HG02798 (cell line): ENCODE results near the gene WHAMM.
"Not testable (repeated sequence)": the region's sequence is repeated elsewhere in the genome, so short reads cannot be mapped to it uniquely, and the experiment has no call there.

Experiments
- ATAC-seq: cut with Tn5 transposase; IDR thresholded peaks from one replicate; pipeline ENCODE4 v1.9.1; 2021; ENCODE audit warnings: mild to moderate bottlenecking; ENCODE audit not compliant: unreplicated experiment, poor library complexity

WHAMM gene, protein sequence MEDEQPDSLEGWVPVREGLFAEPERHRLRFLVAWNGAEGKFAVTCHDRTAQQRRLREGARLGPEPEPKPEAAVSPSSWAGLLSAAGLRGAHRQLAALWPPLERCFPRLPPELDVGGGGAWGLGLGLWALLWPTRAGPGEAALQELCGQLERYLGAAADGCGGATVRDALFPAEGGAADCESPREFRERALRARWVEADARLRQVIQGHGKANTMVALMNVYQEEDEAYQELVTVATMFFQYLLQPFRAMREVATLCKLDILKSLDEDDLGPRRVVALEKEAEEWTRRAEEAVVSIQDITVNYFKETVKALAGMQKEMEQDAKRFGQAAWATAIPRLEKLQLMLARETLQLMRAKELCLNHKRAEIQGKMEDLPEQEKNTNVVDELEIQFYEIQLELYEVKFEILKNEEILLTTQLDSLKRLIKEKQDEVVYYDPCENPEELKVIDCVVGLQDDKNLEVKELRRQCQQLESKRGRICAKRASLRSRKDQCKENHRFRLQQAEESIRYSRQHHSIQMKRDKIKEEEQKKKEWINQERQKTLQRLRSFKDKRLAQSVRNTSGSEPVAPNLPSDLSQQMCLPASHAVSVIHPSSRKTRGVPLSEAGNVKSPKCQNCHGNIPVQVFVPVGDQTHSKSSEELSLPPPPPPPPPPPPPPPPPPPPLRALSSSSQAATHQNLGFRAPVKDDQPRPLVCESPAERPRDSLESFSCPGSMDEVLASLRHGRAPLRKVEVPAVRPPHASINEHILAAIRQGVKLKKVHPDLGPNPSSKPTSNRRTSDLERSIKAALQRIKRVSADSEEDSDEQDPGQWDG

DNA sequence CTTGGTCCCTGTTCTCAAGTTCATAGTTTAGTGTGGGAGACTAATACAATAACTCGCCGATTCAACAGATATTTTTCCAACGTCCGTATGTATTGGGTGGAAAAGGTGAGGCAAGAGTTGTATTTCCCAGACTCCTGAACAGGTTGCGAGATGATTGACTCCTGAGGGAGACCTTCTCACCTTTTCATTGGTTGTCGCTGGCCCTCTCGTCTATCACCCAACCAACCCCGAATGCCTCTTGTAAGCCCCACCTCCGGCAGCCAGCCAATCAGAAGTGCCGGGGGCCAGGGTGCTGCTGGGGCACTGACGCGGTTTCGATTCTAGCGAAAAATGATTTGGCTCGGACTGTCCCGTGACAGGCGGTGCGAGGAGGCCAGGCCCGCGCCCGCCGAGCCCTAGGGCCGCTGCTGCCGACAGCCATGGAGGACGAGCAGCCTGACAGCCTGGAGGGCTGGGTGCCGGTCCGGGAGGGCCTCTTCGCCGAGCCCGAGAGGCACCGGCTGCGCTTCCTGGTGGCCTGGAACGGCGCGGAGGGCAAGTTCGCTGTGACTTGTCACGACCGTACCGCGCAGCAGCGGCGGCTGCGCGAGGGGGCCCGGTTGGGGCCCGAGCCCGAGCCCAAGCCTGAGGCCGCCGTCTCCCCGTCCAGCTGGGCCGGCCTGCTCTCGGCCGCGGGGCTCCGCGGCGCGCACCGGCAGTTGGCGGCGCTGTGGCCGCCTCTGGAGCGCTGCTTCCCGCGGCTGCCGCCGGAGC is at the start of gene WHAMM:
TSS of gene WHAMM (plus strand) at position 321 of the 753 bp plus-strand sequence. CDS start at position 420, 99 bp downstream.
- ATAC-seq, result peak; percentile 93

DNA sequence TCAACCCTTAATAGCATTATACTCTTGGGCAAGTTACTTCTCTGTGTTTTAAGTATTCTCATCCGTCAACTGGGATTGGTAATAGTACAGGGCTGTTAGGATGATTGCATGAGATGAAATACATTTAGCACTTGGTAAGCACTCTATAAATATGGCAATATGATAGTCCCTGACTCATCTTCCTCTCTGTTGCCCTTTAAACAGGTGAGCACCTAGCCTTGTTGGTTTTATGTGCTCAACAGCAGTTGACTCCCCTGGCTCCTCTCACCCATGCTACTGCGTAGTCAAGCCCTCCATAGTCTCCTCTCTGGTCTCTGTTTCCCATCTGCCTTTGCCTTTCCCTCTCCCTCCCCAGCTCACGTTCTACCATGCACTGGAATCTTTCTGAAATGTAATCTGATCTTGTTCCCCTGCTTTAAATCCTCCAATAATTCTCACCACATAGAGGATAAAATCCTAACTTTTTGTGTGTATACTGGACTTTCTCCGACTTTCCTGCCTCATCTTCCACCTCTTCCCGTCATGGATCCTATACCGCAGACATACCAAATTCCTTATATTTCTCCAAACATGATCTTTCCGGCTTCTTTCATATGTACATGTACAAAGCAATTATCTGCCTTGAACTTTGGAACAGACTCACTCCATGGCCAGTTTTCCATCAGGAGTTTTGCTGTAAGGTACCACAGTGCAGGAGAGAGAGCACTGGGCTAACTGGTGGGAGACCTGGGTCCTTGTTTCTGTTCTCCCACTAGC is 45.9 kb upstream of the WHAMM start:
- ATAC-seq, result no peak

DNA sequence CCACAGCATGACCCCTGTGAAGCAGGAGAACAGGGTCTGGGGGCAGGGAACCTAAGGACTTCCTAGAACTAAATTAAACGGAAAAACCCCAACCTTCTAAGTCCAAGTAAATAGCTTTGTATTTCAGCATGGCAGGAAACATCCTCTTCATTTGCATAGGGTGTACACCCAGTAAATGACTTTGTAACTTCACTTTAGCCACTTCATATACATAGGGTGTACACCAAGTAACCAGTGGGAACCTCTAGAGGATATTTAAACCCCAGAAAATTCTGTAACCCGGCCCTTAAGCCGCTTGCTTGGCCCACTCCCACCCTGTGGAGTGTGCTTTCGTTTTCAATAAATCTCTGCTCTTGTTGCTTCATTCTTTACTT is 45.3 kb upstream of the WHAMM start:
- ATAC-seq, result no peak

DNA sequence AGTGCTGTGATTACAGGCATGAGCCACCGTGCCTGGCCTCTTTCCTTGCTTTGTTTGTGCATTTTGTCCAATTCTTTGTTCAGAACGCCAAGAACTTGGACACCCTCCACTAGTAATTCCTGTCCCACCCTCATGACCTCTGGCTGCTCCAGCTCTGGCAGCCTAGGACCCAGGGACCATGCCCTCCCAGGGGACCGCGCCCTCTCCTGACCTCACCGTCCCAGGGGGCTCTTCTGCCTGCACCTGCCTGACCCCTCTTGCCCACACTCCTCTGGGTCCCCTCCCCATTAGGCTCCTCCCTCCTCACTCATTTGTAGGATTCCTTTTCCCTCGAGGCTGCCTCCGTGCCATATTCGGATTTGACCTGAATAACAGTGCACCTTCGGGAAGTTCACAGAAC is 44.7 kb upstream of the WHAMM start:
- ATAC-seq, result no peak

DNA sequence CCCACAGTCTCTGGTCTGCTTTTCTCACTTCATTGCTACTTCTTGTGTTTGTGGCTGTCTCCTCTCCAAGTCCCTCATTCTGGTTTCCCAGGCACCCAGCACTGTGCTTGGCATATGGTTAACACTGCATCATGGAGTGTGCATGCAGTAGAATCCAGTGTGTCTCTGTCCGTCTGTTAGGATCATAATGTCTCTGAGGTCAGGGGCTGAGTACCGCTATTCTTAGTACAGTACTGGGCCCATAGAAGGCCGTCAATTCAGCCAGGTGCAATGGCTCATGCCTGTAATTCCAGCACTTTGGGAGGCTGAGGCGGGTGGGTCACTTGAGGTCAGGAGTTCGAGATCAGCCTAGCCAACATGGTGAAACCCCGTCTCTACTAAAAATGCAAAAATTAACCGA is 43.2 kb upstream of the WHAMM start:
- ATAC-seq, result not testable (repeated sequence)

DNA sequence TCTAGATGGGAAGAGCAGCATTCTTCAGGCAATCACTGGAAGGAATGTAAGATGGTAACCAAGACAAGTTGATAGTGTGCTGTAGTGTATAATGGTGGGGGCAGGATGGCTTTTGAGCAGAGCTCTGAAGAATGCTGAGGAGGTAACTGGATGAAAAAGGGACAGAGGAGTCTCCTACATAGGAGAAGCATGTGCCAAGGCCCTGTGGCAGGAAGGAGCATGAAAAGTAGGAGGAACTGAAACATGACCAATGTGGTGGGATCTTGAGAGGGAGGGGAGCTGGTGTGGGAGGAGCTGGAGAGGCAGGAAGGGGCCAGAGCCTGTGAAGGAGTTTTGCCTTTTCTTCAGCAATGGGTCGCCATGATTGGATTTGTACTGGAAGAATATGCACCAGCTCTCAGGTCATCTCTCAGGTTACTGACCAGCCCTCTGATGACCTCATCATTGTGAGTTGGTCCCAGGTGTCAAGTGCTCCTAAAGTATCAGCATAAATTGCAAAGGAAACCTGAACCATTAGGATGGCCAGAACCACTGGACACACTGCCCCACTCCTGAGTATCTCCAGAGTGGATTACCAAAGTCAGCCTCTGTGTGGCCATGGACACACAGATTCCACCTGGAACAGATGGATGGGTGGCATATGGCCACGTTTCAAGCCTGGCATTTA is 42.1 kb upstream of the WHAMM start:
- no peak for ATAC-seq

DNA sequence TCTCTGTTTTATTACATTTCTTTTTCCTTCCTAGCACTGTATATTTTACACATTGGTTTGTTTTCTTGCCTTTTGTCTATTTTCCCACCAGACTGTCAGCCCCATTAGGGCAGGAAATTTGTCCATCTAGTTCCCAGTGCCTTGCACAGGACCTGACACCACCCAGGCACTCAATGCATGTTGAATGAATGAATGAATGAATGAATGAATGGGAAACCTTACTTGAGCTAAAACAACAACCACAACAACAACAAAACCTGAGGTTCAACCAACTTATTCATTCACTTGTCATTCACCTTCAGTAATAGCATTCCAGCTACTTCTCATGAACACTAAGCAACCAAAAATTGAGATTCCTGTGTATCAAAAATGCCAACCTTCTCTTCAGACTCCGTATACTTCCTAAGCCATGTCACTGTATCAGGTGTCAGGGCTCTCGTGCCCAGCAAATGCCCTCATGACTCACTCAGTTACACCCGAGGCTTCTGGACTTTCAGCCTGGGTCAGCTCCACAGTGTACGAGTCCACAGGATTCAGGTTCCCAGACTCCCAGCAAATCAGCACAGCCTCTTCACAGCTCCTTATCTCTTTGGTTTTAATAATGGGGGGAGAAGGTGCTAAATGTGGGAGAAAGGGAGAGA is 40.9 kb upstream of the WHAMM start:
- ATAC-seq, result no peak

DNA sequence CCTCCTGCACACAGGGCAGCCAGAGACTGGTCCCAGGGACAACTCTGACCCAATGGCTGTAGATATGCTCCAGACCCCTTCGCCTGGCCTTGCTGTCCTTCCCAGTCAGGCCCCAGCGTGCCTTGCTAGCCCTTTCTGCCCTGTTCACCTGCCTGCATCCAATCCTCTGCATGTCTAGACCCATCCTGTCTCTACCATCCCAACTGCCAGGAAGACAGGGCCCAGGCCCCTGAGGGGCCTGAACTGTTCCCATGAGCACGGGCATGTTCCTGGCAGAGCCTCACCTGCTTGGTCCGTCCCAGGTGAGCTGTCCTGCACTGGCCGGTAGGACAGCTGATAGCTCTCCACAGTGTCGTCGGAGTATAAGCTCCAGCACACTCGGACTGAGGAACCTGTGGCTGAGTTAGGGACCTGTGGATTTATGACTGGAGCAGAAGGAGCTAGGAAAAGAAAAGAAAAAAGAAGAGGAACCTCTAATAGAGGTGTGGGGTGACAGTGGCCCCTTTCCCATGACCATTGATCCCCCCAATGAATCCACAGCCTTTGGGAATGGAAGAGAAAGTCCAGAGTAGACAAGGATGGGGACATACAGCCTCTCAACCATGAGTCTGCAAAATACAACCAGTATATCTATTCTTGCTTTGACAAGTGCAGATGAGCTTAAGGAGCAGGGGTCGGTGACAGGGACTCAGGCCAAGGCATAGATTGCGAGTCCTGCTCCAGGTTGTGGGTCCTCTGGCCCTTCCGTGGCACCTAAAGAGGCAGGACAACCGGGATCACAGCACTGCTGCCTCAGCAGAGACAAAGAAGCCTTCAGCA is 37.4 kb upstream of the WHAMM start:
- no peak for ATAC-seq

DNA sequence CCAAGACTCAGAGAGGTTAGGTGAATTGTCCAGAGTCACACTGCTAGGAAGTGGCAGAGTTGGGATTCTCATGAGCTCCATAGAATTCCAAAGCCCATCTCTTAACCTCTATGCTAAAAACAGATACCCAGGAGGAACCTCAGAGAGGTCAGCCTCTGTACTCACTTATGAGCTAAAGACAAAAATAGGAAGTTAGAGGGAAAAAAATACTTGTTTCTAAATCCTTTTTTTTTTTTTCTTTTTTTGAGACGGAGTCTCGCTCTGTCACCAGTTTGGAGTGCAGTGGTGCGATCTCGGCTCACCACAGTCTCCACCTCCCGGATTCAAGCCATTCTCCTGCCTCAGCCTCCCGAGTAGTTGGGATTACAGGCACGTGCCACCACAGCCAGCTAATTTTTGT is 34.9 kb upstream of the WHAMM start:
- ATAC-seq, result no peak

DNA sequence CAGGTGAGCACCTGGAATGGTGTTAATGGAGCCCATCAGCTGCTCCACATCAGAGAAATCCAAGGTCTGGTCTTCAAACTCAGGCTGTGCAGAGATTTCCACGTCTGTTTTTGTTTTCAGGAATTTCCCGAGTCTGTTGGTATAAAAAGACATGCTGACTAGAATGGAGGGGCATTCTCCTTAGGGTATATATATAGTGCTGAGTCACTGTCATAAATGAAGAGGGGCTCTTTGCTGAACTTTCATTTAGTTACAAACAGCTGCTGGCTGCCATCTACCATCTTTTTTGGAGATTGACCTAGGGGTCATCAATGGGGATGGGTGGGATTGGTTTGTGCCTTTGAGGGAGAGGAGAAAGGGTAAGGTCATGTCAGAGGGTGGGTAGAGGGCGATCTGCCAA is 30.7 kb upstream of the WHAMM start:
- no peak for ATAC-seq

DNA sequence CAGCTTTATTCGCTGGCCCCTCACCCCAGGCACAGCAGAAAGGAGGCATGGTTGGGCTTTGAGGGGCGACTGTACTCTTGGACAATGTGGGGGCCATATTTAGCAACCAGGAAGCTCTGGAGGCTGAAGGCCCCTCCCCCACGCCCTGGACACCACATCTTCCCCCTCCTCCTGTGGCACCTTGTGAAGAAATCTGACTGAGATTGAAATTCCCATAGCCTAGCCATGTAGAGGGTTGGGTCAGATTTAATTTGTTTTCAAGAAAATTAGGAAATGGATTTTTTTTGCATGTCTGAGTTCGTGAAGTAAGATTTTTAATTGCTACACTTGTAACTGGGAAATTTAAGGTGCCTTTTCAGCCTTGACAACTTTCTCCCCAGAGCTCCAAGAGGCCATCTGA is 28.1 kb upstream of the WHAMM start:
- ATAC-seq, result no peak

DNA sequence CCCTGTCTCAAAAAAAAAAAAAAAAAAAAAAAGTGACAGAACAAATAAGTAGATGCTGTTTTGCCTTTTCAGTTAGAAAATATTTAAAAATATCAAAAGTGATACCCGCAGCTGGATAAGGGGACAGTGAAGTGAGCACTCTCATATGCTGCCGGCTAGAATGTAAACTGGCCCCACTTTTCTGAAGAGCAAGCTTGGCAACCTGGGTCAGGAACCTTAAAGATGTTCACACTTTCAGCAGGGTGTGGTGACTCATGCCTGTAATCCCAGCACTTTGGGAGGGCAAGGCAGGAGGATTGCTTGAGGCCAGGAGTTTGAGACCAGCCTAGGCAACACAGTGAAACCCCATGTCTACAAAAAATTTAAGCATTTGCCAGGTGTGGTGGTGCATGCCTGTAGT is 20.9 kb upstream of the WHAMM start:
- no peak for ATAC-seq

DNA sequence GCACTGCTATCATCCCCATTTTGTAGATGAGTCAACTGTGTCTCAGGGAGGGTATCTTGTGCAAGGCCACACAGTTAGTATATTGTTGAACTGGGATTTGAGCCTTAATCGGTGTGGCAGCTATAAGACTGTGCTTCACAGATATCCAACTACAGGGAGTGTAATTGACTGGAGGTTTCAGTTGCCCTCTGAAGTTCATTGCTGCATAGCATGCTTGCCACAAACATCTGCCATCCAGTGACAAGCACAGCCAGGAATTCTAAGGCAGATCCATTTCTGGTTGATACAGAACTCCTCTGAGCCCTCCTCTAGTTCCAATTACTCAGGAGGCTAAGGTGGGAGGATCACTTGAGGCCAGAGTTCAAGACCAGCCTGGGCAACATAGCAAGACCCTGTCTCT is 19.9 kb upstream of the WHAMM start:
- no peak for ATAC-seq

DNA sequence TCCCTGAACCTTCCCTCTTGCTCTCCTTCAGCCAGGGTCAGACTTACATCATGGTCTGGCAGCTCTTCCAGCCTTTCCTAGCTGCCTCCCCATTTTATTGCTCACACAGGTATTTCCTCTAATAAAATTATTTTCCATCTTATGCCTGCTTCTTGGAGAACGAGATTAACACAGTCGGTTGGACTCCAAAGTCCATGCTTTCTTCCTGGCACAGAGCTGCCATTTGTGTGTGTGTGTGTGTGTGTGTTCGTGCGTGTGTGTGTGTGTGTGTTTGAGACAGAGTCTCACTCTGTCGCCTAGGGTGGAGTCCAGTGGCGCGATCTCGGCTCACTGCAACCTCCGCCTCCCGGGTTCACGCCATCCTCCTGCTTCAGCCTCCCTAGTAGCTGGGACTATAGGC is 19.1 kb upstream of the WHAMM start:
- no peak for ATAC-seq

DNA sequence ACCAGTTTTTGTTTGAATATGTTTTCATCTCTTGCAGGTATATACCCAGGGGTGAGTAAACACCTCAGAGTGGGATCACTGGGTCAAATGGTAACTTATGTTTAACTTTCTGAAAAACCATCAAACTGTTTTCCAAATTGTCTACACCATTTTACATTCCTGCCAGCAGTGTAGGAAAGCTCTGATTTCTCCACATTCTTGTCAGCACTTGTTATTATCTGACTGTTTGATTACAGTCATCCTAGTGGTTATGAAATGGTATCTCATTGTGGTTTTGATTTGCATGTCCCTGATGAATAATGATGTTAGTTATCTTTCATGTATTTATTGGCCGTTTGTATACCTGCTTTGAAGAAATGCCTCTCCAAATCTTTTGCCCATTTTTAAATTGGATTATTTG is 17.4 kb upstream of the WHAMM start:
- ATAC-seq, result no peak

DNA sequence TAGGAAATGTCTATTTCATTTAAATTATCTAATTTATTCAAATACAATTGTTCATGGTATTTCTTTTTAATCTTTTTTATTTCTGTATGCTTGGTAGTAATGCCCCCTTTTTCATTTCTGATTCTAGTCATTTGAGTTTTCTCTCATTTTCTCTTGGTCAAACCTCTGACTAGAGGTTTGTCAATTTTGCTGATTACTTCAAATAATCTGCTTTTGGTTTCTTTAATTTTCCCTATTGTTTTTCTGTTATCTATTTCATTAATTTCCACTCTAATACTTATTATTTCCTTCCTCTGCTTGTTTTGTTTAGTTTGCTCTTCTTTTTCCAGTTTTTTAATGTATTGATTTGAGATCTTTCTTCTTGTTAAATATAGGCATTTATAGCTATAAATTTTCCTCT is 15.7 kb upstream of the WHAMM start:
- ATAC-seq, result no peak

DNA sequence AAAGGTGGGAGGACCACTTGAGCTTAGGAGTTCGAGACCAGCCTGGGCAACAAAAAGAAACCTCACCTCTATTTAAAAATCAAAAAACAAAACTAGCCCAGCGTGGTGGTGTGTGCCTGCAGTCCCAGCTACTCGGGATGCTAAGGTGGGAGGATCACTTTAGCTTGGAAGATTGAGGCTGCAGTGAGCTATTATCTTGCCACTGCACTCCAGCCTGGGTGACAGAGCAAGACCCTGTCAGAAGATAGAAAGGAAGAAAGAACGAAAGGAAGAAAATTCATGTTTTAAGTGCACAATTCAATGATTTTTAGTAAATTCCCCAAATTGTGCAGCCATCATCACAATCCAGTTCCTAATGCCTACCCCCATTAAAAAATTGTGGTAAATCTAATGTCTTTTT is 11.3 kb upstream of the WHAMM start:
- ATAC-seq, result no peak

DNA sequence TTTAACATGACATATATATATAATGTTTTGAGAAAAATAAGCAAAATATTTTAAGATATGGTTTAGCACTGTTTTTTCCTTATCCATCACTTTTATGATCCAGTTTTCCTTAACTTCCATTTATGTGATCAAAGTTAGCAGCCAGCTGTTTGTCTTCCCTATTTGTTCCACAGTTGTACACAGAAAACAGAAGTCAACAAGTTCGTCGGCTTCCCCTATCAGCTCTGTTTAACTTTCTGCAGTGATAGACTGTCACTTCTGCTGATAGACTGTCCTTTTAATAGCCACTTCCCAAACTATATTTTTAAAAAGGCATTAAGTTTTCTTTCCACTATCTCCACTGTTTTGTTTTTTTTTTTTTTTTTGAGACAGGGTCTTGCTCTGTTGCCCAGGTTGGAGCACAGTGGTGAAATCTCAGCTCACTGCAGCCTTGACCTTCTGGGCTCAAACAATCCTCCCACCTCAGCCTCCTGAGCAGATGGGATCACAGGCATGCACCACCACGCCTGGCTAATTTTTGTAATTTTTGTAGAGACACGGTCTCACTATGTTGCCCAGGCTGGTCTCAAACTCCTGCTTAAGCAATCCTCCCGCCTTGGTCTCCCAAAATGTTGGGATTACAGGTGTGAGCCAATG is 10.8 kb upstream of the WHAMM start:
- ATAC-seq, result no peak
